Fibroblast of skin of abdomen (primary cell): ENCODE results near the gene FILIP1.
A peak's percentile ranks its signal among the peaks of the same experiment; 100 is the strongest.
"Not testable (repeated sequence)": the region's sequence is repeated elsewhere in the genome, so short reads cannot be mapped to it uniquely, and the experiment has no call there.

Experiments used
- DNase-seq: peaks from one replicate; pipeline ENCODE4 v3.0.0-alpha.2; 2013

The FILIP1 gene

DNA sequence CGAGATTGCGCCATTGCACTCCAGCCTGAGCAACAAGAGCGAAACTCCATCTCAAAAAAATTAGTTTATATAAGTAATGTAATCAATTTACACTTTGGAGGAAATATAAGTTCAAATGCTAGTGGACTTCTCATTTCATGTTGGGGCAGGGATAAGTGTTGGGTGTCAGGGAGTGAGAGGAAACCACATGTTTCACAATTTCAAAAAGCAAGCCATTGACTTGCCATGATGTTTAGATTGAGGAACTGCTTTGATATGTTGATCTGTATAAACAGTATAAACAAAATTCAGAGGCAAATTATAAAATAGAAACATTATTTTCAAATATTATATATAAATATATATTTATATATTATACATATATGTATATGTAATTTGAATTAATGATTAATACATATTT lies 42.7 kb downstream of the FILIP1 start:
- DNase-seq, result no peak

DNA sequence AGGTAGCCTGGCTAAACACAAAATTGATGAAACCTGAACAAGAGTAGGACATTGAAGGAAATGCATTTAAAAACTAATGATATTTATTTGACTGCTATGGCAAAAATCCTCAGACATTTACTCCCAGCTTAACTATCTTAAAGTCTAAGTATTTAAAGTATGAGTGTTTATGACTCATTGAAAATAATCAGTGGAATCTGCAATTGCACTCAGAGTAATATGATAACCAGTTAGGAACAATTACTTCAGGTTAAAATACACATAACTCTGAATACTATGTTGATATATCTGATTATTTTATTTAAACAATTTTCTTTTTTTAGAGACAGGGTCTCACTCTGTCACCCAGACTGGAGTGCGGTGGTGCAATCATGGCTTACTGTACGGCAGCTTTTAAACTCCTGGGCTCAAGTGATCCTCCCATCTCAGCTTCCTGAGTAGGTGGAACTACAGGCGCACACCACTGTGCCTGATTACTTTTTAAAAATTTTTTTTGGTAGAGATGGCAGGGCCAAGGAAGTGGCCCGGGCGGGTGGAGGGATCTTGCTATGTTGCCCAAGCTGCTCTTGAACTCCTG lies 43.9 kb downstream of the FILIP1 start:
- peak; percentile 67 for DNase-seq

DNA sequence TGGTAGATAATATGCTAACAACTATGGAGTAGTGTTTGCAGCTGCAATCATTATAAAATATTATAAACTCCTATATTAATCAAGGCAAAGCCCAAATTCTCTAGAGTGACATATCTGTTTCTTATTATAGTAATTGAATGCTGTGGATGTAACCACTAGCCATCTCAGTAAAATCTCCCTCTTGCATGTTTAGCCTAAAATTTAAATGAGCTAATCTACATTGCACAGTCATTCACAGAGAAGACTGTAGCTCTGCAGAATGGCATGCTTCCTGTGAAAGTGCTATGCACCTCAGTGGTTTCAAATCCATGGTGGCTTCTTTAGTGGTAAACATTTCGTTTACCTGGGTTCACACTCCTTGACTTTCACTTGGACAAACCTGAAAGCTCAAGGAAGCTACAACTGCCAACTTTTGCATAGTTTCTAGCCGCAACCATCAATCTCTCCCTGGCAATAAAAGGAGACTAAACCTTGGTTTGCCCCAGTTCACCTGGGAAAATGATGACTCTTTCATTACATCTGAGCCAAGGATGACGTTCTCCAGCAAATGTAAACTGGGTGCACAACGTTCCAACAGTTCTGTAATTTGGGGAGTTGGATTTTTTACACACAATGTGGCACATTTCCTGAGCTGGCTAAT lies 47.2 kb downstream of the FILIP1 start:
- DNase-seq, result no peak

- DNase-seq, result no peak
Observed at GRCh38 chr6:75445738-75446137, 47.9 kb downstream of the FILIP1 start.

GRCh38 chr6:75444899-75445298 lies 48.7 kb downstream of the FILIP1 start:
- no peak for DNase-seq

DNA sequence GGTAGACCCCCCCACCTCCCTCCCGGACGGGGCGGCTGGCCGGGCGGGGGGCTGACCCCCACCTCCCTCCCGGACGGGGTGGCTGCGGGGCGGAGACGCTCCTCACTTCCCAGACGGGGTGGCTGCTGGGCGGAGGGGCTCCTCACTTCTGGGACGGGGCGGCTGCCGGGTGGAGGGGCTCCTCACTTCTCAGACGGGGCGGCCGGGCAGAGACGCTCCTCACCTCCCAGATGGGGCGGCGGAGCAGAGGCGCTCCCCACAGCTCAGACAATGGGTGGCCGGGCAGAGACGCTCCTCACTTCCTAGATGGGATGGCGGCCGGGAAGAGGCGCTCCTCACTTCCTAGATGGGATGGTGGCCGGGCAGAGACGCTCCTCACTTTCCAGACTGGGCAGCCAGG lies 51.7 kb downstream of the FILIP1 start:
- not testable (repeated sequence) for DNase-seq

- not testable (repeated sequence) for DNase-seq
Observed at GRCh38 chr6:75441479-75441878, 52.1 kb downstream of the FILIP1 start.

DNA sequence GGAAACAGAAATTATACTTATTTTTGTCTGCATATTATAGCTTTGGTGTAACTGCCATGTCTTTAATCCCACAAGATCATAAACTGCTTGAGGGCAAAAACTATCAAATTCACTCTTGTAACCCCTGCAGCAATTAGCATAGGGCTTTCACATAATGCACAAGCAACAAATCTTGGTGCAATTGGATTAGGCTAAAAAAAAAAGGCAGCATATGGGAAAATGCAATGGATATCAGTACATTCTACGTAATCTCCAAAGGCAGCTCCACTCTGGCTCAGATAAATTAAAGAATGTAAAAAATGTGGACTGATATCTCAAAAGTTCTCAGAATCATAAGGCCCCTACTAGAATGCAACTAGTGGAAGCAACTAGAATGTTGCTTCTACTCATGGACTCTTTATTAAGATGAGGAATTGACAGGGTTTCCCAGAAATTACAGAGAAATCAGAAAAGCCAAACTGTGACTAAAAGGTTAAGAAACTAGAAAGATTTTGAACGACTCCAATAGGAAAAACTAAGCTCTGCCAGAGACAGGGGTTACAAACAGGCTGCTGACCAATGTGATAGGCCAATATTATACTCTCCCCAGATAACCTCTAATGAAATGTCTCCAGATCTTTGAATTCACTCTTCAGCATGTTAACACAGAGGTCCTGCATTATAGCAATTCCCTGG lies 55.0 kb downstream of the FILIP1 start:
- DNase-seq, result no peak

DNA sequence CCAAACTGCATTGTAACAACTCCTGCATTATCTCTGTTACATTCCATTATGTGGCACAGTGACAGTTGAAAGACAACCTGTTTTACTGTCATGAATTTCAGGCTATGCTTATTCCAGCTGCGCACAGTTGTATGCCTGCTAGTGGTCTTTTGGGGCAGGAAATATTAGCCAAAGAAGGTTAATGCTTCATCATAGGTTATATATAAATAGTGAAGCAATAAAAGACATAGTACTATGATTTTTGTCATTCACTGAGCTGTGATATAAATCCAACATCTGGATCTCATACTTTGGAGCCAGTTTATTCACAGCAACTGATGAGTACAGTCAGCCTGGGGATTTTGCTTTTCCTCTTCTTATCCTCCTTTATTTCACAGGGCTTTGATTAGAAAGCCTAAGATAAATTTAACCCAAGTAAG lies 55.6 kb downstream of the FILIP1 start:
- DNase-seq, result peak; percentile 27

GRCh38 chr6:75437421-75437891 lies 56.1 kb downstream of the FILIP1 start:
- DNase-seq, result peak; percentile 76

DNA sequence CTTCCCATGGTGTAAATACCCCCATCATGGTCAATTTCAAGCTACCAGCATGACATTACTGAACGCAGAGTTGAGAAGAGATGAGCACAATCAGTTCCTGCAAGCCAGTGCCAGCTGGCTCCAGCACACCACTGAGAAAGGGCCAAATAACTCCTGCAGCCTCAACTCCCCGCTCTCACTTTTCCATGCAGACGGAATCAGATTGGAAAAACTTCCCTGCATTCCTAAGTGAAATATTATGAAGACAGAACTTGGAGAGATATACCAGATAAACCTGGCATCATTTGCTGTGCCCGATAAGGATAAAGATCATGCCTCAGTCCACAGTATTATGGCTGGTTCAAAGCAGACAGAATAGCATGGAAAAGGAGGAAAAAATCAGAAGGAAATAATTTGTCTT lies 56.7 kb downstream of the FILIP1 start:
- no peak for DNase-seq

GRCh38 chr6:75432809-75433208 lies 60.8 kb downstream of the FILIP1 start:
- DNase-seq, result not testable (repeated sequence)

DNA sequence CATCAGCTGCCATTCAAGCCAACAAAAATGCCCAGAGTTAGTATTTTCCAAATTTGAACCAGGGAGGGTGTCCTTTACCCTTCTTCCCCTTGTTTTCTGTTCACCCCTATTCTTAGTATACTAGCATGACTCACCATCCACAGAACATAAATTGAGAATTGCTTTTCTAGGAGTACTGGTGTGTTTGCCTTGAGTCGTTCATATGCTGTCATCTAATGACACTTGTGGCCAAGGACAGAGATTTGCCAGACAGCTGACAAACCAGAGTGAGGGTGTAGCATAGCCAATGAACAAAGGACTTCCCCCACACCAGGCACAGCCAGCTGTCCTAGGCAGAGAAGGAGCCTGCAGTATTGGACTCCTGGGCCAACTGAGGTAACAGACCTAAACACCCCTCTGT lies 62.2 kb downstream of the FILIP1 start:
- no peak for DNase-seq

DNA sequence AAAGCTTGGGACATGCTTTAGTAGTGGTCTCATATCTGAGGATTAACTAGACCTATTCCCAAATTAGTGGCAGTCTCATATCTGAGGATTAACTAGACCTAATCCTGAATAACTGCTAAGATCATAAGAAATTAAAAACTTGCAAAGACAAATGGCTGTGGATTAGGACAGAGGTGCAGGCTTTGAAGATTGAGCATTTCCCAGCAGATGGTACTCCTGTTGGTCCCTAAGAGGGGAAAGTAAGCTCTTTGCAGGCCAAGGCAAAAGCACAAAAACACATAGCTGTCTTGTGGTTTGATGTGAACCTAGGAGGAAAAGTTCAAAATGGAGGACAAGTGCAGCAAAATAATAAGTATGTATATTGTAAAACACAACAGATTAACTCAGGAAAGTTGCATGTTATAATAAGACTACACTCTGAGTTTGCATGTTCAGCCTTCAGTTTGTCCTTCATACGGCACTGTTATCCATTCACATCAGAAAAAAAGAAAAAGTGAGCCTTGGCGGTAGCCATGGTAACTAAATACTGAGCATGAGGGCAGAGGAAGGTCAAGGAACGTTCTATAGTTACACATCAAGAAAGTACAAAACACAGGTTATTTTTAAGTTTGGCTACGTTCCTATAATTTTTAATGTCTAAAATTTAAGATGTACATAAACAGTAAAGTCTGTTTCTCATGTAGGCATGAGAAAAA lies 62.8 kb downstream of the FILIP1 start:
- DNase-seq, result no peak

DNA sequence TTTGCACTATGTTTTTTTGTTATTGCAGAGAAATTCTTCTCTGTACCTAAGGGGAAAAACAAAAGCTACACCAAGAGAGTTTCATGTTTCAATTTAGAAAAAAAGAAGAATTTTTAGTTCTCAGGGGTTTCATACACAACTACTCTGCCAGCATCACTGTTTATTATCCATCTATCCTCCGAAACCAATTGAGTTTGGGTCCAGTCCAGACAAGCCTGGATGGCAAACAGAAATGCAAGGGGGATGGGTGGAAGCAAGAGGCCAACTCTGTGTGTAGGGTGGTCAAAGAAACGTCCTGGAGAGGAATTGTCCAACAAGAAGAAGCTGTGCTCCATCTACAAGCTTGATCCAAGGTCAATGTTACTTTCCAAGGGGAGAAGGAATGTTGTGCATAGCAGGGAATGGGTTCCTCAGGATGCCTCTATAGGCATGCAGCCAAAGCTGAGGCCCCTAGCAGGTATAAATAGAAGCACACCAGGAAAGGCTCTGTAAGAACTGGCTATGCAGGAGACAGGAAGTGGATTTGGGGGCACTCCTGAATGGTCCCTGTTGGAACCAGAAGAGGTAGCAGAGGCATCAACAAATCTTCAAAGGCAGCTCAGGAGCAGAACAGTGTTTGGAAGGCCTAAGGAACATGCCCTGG lies 64.4 kb downstream of the FILIP1 start:
- DNase-seq, result no peak

DNA sequence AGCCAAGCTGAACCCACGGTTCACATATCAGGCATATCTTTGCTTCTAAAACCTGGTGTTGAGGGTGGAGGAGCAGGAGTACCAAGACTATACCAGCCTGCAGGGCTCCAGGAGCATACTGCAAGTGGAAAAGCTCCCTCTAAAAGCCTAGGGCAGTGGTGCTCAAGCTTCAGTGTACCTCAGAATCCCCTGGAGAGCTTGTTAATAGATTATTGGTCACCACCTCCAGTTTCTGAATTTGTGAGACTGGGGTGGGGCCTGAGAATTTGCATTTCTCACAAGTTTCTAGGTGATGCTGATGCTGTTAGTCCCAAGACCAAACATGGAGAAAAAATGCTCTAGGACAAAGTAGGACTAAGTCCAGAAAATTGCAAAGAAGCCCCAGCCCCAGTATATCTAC lies 65.4 kb downstream of the FILIP1 start:
- no peak for DNase-seq

GRCh38 chr6:75427329-75427728 lies 66.3 kb downstream of the FILIP1 start:
- no peak for DNase-seq

DNA sequence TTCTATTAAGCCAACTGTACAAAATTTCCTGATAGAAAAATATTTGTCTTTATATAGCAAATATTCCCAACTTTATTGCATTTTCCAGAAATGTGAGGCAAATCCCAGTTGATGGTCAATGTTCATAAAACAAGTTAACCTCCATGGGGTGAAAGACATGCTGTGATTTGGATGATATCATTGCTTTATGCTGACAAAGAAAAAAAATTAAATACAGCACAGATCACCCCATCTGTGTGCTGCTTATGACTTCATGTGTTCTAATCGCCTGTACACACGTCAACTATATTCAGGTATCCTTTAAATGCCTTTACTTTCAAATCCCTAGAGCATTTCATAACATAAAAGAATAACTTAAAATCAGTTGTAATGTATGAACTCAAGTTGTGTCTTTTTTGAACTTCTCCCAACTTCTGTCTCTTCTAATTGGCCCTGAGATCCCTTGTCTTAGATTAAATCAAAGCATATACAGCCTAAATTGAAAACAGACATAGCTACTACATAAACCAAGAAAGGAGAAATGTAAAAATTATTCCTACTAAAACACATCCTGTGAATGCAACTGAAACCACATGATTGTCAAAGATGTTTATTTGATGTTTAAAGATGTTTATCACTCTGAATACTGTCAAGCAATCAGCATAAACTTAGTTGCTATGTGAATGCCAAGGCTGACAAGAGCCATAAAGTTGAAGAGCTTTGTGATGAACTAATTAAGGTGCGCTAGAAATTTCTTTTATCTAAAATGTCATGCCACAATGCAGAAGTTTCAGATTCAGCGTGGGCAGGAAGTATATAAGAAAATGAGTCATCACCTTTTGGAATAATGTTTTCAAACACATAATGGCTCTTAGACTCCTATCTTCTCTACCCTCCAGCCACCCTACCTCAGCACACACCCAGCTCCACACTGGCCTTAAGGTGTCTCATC lies 68.7 kb downstream of the FILIP1 start:
- DNase-seq, result peak; percentile 49

- no peak for DNase-seq
Observed at GRCh38 chr6:75423386-75423785, 70.2 kb downstream of the FILIP1 start.

DNA sequence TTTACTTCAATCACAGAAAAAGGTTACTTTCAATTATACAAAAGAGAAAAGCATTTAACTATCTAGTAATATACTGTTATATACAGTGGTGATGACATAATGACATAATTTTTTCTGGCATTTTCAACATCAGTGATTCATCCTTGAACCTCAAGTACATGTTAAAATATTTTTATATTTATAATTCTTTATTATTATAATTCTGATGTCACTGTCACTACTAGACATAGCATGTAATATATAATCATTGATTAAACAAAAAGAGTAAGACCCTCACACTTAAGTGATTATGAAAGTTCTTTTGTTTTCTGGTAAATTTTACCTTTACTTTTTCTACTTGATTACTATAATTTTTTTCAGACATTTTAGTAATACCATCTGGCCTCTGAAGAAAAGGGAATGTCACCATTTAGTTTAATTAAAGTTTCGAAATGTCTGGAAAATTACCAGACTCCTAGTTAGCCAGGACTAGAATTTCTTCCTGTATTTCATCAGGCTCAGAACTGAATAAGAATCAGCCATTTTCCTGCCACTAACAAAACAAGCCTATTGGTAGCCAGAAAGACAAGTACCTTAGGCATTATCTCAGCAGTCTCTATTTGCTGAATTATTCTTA lies 71.5 kb downstream of the FILIP1 start:
- peak; percentile 71 for DNase-seq

DNA sequence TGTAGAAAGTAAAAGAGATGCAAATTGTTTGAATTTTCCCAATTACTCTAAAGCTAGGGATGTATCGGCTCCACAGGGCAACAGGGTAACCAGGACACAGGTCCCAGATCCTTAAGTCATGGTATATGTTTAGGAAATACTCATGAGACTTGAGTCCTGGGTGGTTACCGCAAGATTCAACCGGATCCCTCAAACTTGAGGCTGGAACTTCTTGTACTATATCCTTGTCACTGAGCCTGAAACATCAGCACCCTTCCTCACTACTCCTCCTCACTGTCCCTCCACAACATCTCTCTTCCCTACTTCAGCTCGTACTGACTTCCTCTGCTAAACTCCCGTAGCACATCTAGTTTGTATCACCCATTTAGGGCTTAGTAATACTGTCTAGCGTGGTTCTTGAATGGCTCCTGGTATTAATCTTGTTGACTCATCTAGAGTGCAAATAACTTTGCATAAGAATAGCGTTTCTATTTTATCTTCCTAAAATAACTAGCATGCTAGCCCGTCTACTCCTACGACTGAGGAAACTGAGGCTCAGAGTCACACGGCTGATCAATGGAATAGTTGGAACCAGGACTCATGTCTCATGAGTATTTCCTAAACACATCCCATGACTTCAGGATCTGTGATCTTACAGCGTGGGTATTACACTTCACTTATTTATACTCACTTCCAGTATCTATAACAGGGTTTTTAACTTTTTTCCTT lies 72.1 kb downstream of the FILIP1 start:
- no peak for DNase-seq
